H1 (cell line): ENCODE data around the gene CPA3. TPM values are rescaled to one million over a fixed set of nuclear protein-coding genes. Genes with fewer than 3 reads are reported as not detected.

Experiments
- CTCF ChIA-PET: fragments of 300-600 bp; sonication (Branson Sonifier 250); formaldehyde crosslinking; loops from one replicate; lab custom pipeline; 2021; ENCODE audit not compliant: partially characterized antibody; lab: Charles Lee
- POLR2A ChIA-PET: fragments of 300-600 bp; sonication (Branson Sonifier 250); formaldehyde crosslinking; loops from one replicate; lab custom pipeline; 2021; ENCODE audit warnings: inconsistent platforms; ENCODE audit not compliant: partially characterized antibody; lab: Charles Lee
- DNase-seq, 2 experiments: peaks; one replicate each; pipeline versions ENCODE4 v3.0.0 to v3.0.0-alpha.2; 2010 to 2022; ENCODE audit warnings: low spot score in 2 of 2, low read depth in 1 of 2, mixed read lengths in 1 of 2
- FAIRE-seq: peaks from 2 replicates; lab custom pipeline; 2011; peaks lifted over from hg19 to GRCh38; lab: Jason Lieb, UNC
- H2AFZ ChIP-seq: 2 replicates; pipeline ENCODE4 v1.8.1; 2012; ENCODE audit warnings: low read length, inconsistent platforms
- H2AK5ac ChIP-seq: 2 replicates; pipeline ENCODE4 v1.6.1; 2013; ENCODE audit warnings: low read depth, low read length
- H2BK120ac ChIP-seq: replicated peaks from 2 replicates; pipeline ENCODE3; 2013; ENCODE audit warnings: low read depth, low read length, inconsistent platforms
- H2BK12ac ChIP-seq: 2 replicates; pipeline ENCODE4 v1.6.1; 2013; ENCODE audit warnings: low read depth, low read length
- H2BK15ac ChIP-seq: 2 replicates; pipeline ENCODE4 v1.6.1; 2013; ENCODE audit warnings: low read length
- H2BK20ac ChIP-seq: 2 replicates; pipeline ENCODE4 v1.6.1; 2013; ENCODE audit warnings: low read length
- H2BK5ac ChIP-seq: 2 replicates; pipeline ENCODE4 v1.6.1; 2013; ENCODE audit warnings: low read depth, low read length
- H3K14ac ChIP-seq: 2 replicates; pipeline ENCODE4 v1.6.1; 2013; ENCODE audit warnings: inconsistent platforms; ENCODE audit not compliant: insufficient read length
- H3K18ac ChIP-seq: 2 replicates; pipeline ENCODE4 v1.6.1; 2013; ENCODE audit warnings: low read length; ENCODE audit errors: extremely low read depth
- H3K23ac ChIP-seq: 2 replicates; pipeline ENCODE4 v1.6.1; 2013; ENCODE audit warnings: inconsistent platforms; ENCODE audit not compliant: insufficient read length
- H3K23me2 ChIP-seq: 2 replicates; pipeline ENCODE4 v1.6.1; 2013; ENCODE audit warnings: low read depth, low read length
- H3K27ac ChIP-seq: 2 replicates; pipeline ENCODE4 v1.6.1; 2011; ENCODE audit warnings: low read depth, low read length, inconsistent platforms
- H3K27me3 ChIP-seq, 4 experiments: replicated peaks in 1 of 4; 1 replicate in 1 of 4; 2 replicates in 3 of 4; pipeline versions ENCODE4 v1.6.1 to v1.8.1; 2011 to 2013; ENCODE audit warnings: low read length in 3 of 4, mild to moderate bottlenecking in 3 of 4, inconsistent platforms in 2 of 4, mixed read lengths in 2 of 4, moderate library complexity in 1 of 4; ENCODE audit not compliant: control insufficient read depth in 3 of 4, insufficient read depth in 3 of 4; ENCODE audit errors: extremely low read depth in 1 of 4
- H3K36me3 ChIP-seq, 4 experiments: 2 replicates each; pipeline versions ENCODE4 v1.6.1 to v1.8.1; 2011 to 2013; ENCODE audit warnings: mild to moderate bottlenecking in 4 of 4, low read length in 3 of 4, moderate library complexity in 2 of 4, control low read depth in 1 of 4, inconsistent platforms in 1 of 4; ENCODE audit not compliant: insufficient read depth in 4 of 4, control insufficient read depth in 2 of 4
- H3K4ac ChIP-seq: replicated peaks from 2 replicates; pipeline ENCODE3; 2013; ENCODE audit warnings: low read length, low read depth, mixed read lengths, inconsistent platforms; ENCODE audit not compliant: insufficient read length
- H3K4me1 ChIP-seq, 4 experiments: replicated peaks in 1 of 4; 1 replicate in 1 of 4; 2 replicates in 3 of 4; pipeline versions ENCODE4 v1.6.1 to v1.8.1; 2011 to 2013; ENCODE audit warnings: low read length in 3 of 4, inconsistent platforms in 2 of 4, mixed read lengths in 1 of 4; ENCODE audit not compliant: insufficient read depth in 4 of 4, control insufficient read depth in 3 of 4
- H3K4me2 ChIP-seq, 2 experiments: 2 replicates each; pipeline versions ENCODE4 v1.6.1 to v1.8.1; 2011 to 2013; ENCODE audit warnings: low read depth in 2 of 2, low read length in 2 of 2, control low read depth in 1 of 2, inconsistent platforms in 1 of 2, mild to moderate bottlenecking in 1 of 2; ENCODE audit not compliant: insufficient read depth in 1 of 2
- H3K4me3 ChIP-seq, 4 experiments: fragments of 200-600, 300-600 bp in 1 of 4; sonication (generic), shearing (Covaris generic), sonication (Bioruptor Twin) in 1 of 4; 2 replicates each; pipeline versions ENCODE4 v1.5.1 to v1.8.1; 2011 to 2016; ENCODE audit warnings: low read length in 4 of 4, low read depth in 3 of 4, control low read depth in 2 of 4, inconsistent platforms in 2 of 4, mild to moderate bottlenecking in 2 of 4, mixed read lengths in 1 of 4, moderate library complexity in 1 of 4; ENCODE audit not compliant: insufficient read depth in 2 of 4; ENCODE audit errors: extremely low read depth in 1 of 4
- H3K56ac ChIP-seq: replicated peaks from 2 replicates; pipeline ENCODE3; 2013; ENCODE audit warnings: low read depth, mild to moderate bottlenecking, mixed read lengths, low read length, inconsistent platforms; ENCODE audit not compliant: insufficient read length
- H3K79me1 ChIP-seq: 2 replicates; pipeline ENCODE4 v1.6.1; 2013; ENCODE audit warnings: low read depth, low read length, control low read depth
- H3K79me2 ChIP-seq, 2 experiments: 2 replicates each; pipeline versions ENCODE4 v1.6.1 to v1.8.1; 2012 to 2013; ENCODE audit warnings: low read length in 2 of 2, mild to moderate bottlenecking in 2 of 2, inconsistent platforms in 1 of 2; ENCODE audit not compliant: insufficient read depth in 2 of 2, control insufficient read depth in 1 of 2
- H3K9ac ChIP-seq, 4 experiments: replicated peaks in 1 of 4; 1 replicate in 1 of 4; 2 replicates in 3 of 4; pipeline versions ENCODE4 v1.6.1 to v1.8.1; 2011 to 2013; ENCODE audit warnings: low read depth in 3 of 4, low read length in 3 of 4, control low read depth in 2 of 4, mild to moderate bottlenecking in 2 of 4, moderate library complexity in 2 of 4, inconsistent platforms in 1 of 4; ENCODE audit errors: extremely low read depth in 1 of 4
- H3K9me3 ChIP-seq, 2 experiments: 2 replicates each; pipeline versions ENCODE4 v1.6.1 to v1.8.1; 2012 to 2013; ENCODE audit warnings: mild to moderate bottlenecking in 2 of 2, moderate library complexity in 2 of 2, control low read depth in 1 of 2, inconsistent platforms in 1 of 2, low read depth in 1 of 2, low read length in 1 of 2, mixed read lengths in 1 of 2; ENCODE audit not compliant: insufficient read depth in 2 of 2
- H4K20me1 ChIP-seq, 2 experiments: replicated peaks in 1 of 2; 2 replicates each; pipeline versions ENCODE3 to v1.8.1; 2011 to 2013; ENCODE audit warnings: inconsistent platforms in 2 of 2, low read length in 2 of 2, mild to moderate bottlenecking in 1 of 2; ENCODE audit not compliant: insufficient read depth in 2 of 2, control insufficient read depth in 1 of 2
- H4K5ac ChIP-seq: 2 replicates; pipeline ENCODE4 v1.6.1; 2013; ENCODE audit warnings: low read length, low read depth, mixed read lengths, inconsistent platforms; ENCODE audit not compliant: insufficient read length
- H4K8ac ChIP-seq: 2 replicates; pipeline ENCODE4 v1.8.0; 2013; ENCODE audit warnings: mild to moderate bottlenecking, moderate library complexity, low read length, inconsistent platforms; ENCODE audit not compliant: insufficient read depth; ENCODE audit errors: extremely low read depth
- H4K91ac ChIP-seq: replicated peaks from 2 replicates; pipeline ENCODE3; 2013; ENCODE audit warnings: low read length, mixed read lengths, inconsistent platforms; ENCODE audit not compliant: insufficient read length
- EGR1 ChIP-seq: IDR thresholded peaks from 2 replicates; pipeline ENCODE4 v1.6.1; 2011; ENCODE audit warnings: low read depth, low read length, borderline replicate concordance
- SIX5 ChIP-seq: IDR thresholded peaks from 2 replicates; pipeline ENCODE4 v1.6.1; 2011; ENCODE audit warnings: mild to moderate bottlenecking, low read depth, low read length
- SP2 ChIP-seq: IDR thresholded peaks from 2 replicates; pipeline ENCODE4 v1.6.1; 2012; ENCODE audit warnings: mild to moderate bottlenecking, low read length, inconsistent platforms
- USF2 ChIP-seq: IDR thresholded peaks from 2 replicates; pipeline ENCODE4 v1.6.1; 2011; ENCODE audit warnings: low read length, improper control_type of control experiment
- WGBS, 2 experiments: shearing (Covaris generic) in 1 of 2; methylation state at CpG; one replicate each; pipeline versions ENCODE4 v1.1.6 to v1.1.7; 2013 to 2015; ENCODE audit warnings: low lambda C conversion rate in 2 of 2, mixed read lengths in 2 of 2, inconsistent platforms in 1 of 2, low coverage in 1 of 2, missing lambda C conversion rate in 1 of 2; ENCODE audit not compliant: insufficient replicate concordance in 2 of 2, insufficient coverage in 1 of 2, insufficient read length in 1 of 2; ENCODE audit errors: extremely low coverage in 1 of 2, missing lambda C conversion rate in 1 of 2; 5-methylcytosine and 5-hydroxymethylcytosine counted together
- polyA plus RNA-seq, 7 experiments: library from polyadenylated mRNA; depleted of rRNA in 3 of 7; stranded (reverse) in 5 of 7; unstranded in 2 of 7; fragments of >200 nt in 5 of 7; fragments of 200-250 nt in 2 of 7; gene quantifications; 1 replicate in 5 of 7; 2 replicates in 1 of 7; 4 replicates in 1 of 7; pipeline versions ENCODE4 v1.2.1 to v1.2.3, GENCODE V29; 2011 to 2013; ENCODE audit warnings: missing spikeins in 2 of 7, mixed read lengths in 2 of 7
- total RNA-seq: library from RNA; stranded (reverse); fragmentation: NEBNext Ultra II Directional; extraction: Animal tissue kit (Norgen Biotek cat#: 25700); gene quantifications from 2 replicates; pipeline ENCODE4 v1.2.1, GENCODE V29; 2021

CPA3 gene
- total and polyA plus RNA-seq, 2 of the 8 experiments (the other 6 are each of a cell fraction or from before 2014, with no cell fraction given), result not detected

GRCh38 chr3:148911592-148911991 lies 46.5 kb downstream of the CPA3 start:
- H4K8ac ChIP-seq, result no peak overlapping the region
- no peaks in the 10 kb centered on the region for H3K79me1 ChIP-seq
- H3K27me3 ChIP-seq, result no peaks in the 10 kb centered on the region
- no peaks in the 10 kb centered on the region for H3K23me2 ChIP-seq
- no peak overlapping the region for H2BK12ac ChIP-seq
- no peak overlapping the region for H3K56ac ChIP-seq
- CTCF ChIA-PET, result interaction anchor here (0.6 to 1.4 kb wide), 2 partner anchors 51 to 600 kb away, joined by 3 read pairs; no protein-coding TSS in a partner anchor
- H3K27ac ChIP-seq, result no peak overlapping the region
- no peaks in the 10 kb centered on the region for H3K9me3 ChIP-seq
- H3K4me1 ChIP-seq, result no peaks in the 10 kb centered on the region
- no peak overlapping the region for H3K23ac ChIP-seq
- no peak for TF ChIP-seq SIX5
- TF ChIP-seq EGR1, result no peak
- TF ChIP-seq SP2, result no peak
- 0 out of 2 replicates have a peak, but pooled peaks have one; percentile 22 for TF ChIP-seq USF2
- TF ChIP-seq, all 59 proteins: peak for 1
- FAIRE-seq (no peak), DNase-seq (no peak)
- Histone ChIP-seq H2BK120ac (no peak overlapping the region), H3K18ac (no peak overlapping the region), H4K20me1 (no peaks in the 10 kb centered on the region), H3K4ac (peak overlapping the region; percentile 32), H2BK5ac (no peak overlapping the region), H3K4me3 (no peak overlapping the region), H3K9ac (no peak overlapping the region), H2BK20ac (no peak overlapping the region), H2BK15ac (no peak overlapping the region), H3K79me2 (no peaks in the 10 kb centered on the region), H2AFZ (peak overlapping the region; percentile 68; the same call in 1 of the 2 replicates), H3K36me3 (no peaks in the 10 kb centered on the region), H4K91ac (no peak overlapping the region), H3K14ac (no peak overlapping the region), H4K5ac (no peak overlapping the region), H2AK5ac (no peak overlapping the region), H3K4me2 (no peak overlapping the region)
- POLR2A ChIA-PET, result no interaction called here
- 94% methylated on average over 2 of the region's 2 CpGs; no CpG with 5 or more reads in 1 of the 2 experiments for WGBS, 2 experiments
